GM12878 (cell line): ENCODE measurements around the gene TMSB4X. TPM values are rescaled to one million over a fixed set of nuclear protein-coding genes. Genes with fewer than 3 reads are reported as not detected.
A peak's percentile ranks its signal among the peaks of the same experiment; 100 is the strongest.

ENCODE experiments used
- ATAC-seq: fragments of 200-7000 bp; cut with Tn5 transposase; 3 replicates; pipeline ENCODE4 v1.9.1; 2020; ENCODE audit warnings: mild to moderate bottlenecking, moderate library complexity
- BruUV-seq: library from RNA; stranded (reverse); fragments of 400-500 nt; replicated peaks from 2 replicates; lab custom pipeline; 2021; lab: Mats Ljungman, UMichigan
- CTCF ChIA-PET: fragments of 300-600 bp; sonication (Branson Sonifier 250); formaldehyde crosslinking; extraction: SDS; loops from one replicate; lab custom pipeline; 2021; ENCODE audit warnings: inconsistent platforms; lab: Yijun Ruan, JAX
- POLR2A ChIA-PET: fragments of 350-600 bp; formaldehyde crosslinking; extraction: SDS; loops from one replicate; lab custom pipeline; 2021; ENCODE audit warnings: inconsistent platforms; lab: Charles Lee
- RAD21 ChIA-PET: fragments of 300-600 bp; sonication (Branson Sonifier 250); formaldehyde crosslinking; loops from one replicate; lab custom pipeline; 2023; ENCODE audit warnings: antibody characterized with exemption; ENCODE audit not compliant: unreplicated experiment; lab: Charles Lee
- SMC1A ChIA-PET: fragments of 300-600 bp; sonication (Branson Sonifier 250); formaldehyde crosslinking; loops from one replicate; lab custom pipeline; 2023; ENCODE audit not compliant: unreplicated experiment, uncharacterized antibody; lab: Charles Lee
- DNase-seq: peaks from one replicate; pipeline ENCODE4 v3.0.0-alpha.2; 2011; ENCODE audit warnings: low read depth, low spot score
- FAIRE-seq: peaks from 3 replicates; lab custom pipeline; 2011; peaks lifted over from hg19 to GRCh38; lab: Jason Lieb, UNC
- H2AFZ ChIP-seq: 2 replicates; pipeline ENCODE4 v1.6.0; 2011; ENCODE audit warnings: low read depth, low read length, control low read depth; ENCODE audit not compliant: control insufficient read depth
- H3K27ac ChIP-seq: 2 replicates; pipeline ENCODE4 v1.5.1; 2011; ENCODE audit warnings: control low read depth; ENCODE audit not compliant: control insufficient read depth, insufficient read depth
- H3K27me3 ChIP-seq, 2 experiments: replicated peaks in 1 of 2; 2 replicates each; pipeline versions ENCODE4 v1.6.0 to v1.6.1; 2011; ENCODE audit warnings: low read length in 1 of 2; ENCODE audit not compliant: control insufficient read depth in 2 of 2, insufficient read depth in 2 of 2
- H3K36me3 ChIP-seq, 2 experiments: 2 replicates each; pipeline ENCODE4 v1.5.1; 2011; ENCODE audit warnings: low read length in 1 of 2; ENCODE audit not compliant: control insufficient read depth in 2 of 2, insufficient read depth in 2 of 2
- H3K4me1 ChIP-seq: 2 replicates; pipeline ENCODE4 v1.6.1; 2011; ENCODE audit warnings: mild to moderate bottlenecking, low read length, moderate library complexity, mixed read lengths; ENCODE audit not compliant: control insufficient read depth, insufficient read depth
- H3K4me2 ChIP-seq: 2 replicates; pipeline ENCODE4 v1.6.0; 2011; ENCODE audit warnings: control low read depth; ENCODE audit not compliant: control insufficient read depth, insufficient read depth
- H3K4me3 ChIP-seq: fragments of 200-600 bp; sonication (generic); 2 replicates; pipeline ENCODE4 v1.5.1; 2016
- H3K79me2 ChIP-seq: 2 replicates; pipeline ENCODE4 v1.6.0; 2011; ENCODE audit warnings: low read length; ENCODE audit not compliant: control insufficient read depth, insufficient read depth
- H3K9ac ChIP-seq: 2 replicates; pipeline ENCODE4 v1.8.0; 2011; ENCODE audit warnings: low read length, control low read depth, mixed read lengths; ENCODE audit not compliant: control insufficient read depth, insufficient read depth
- H3K9me3 ChIP-seq: replicated peaks from 3 replicates; pipeline ENCODE4 v1.5.1; 2011; ENCODE audit warnings: mild to moderate bottlenecking, low read length; ENCODE audit not compliant: control insufficient read depth, insufficient read depth
- H4K20me1 ChIP-seq: 2 replicates; pipeline ENCODE4 v1.6.0; 2011; ENCODE audit not compliant: control insufficient read depth, insufficient read depth
- BHLHE40 ChIP-seq, 2 experiments: fragments of 450-650 bp in 1 of 2; IDR thresholded peaks; 2 replicates each; pipeline ENCODE4 v1.6.1; 2011 to 2017; ENCODE audit warnings: low read depth in 2 of 2, borderline replicate concordance in 1 of 2, improper control_type of control experiment in 1 of 2, low read length in 1 of 2, mild to moderate bottlenecking in 1 of 2
- CHD1 ChIP-seq: IDR thresholded peaks from 2 replicates; pipeline ENCODE4 v1.6.1; 2012; ENCODE audit warnings: low read depth, low read length, improper control_type of control experiment
- CHD2 ChIP-seq: IDR thresholded peaks from 2 replicates; pipeline ENCODE4 v1.6.1; 2011; ENCODE audit warnings: low read depth, low read length, improper control_type of control experiment, borderline replicate concordance
- GATAD2B ChIP-seq: fragments of 450-650 bp; conservative IDR thresholded peaks from 2 replicates; pipeline ENCODE4 v1.6.1; 2017; ENCODE audit warnings: low read depth, mild to moderate bottlenecking, moderate library complexity
- HDAC2 ChIP-seq: fragments of 200-600 bp; sonication (generic); IDR thresholded peaks from 2 replicates; pipeline ENCODE4 v1.6.1; 2017
- MTA3 ChIP-seq: IDR thresholded peaks from 2 replicates; pipeline ENCODE4 v1.6.1; 2012; ENCODE audit warnings: low read length, inconsistent platforms, borderline replicate concordance
- POLR2AphosphoS5 ChIP-seq: IDR thresholded peaks from 2 replicates; pipeline ENCODE4 v1.6.1; 2011; ENCODE audit warnings: mild to moderate bottlenecking, low read length, inconsistent platforms
- TARDBP ChIP-seq: IDR thresholded peaks from 2 replicates; pipeline ENCODE4 v1.6.1; 2016; ENCODE audit warnings: borderline replicate concordance
- WGBS: methylation state at CpG from one replicate; pipeline ENCODE4 v1.1.6; 2016; ENCODE audit warnings: low lambda C conversion rate; ENCODE audit not compliant: insufficient replicate concordance, insufficient coverage; ENCODE audit errors: missing lambda C conversion rate; 5-methylcytosine and 5-hydroxymethylcytosine counted together
- in situ Hi-C: fragments of 300-500 bp; cut with MboI; formaldehyde crosslinking; loops from 9 replicates; pipeline ENCODE4 v1.14.3; 2018; ENCODE audit warnings: mixed read lengths
- intact Hi-C: fragments of 100-400 bp; cut with micrococcal nuclease; formaldehyde crosslinking; loops from one replicate; pipeline ENCODE4 v1.14.2; 2022; ENCODE audit not compliant: unreplicated experiment
- polyA plus RNA-seq, 11 experiments: library from polyadenylated mRNA; depleted of rRNA in 4 of 11; unstranded in 6 of 11; stranded (reverse) in 5 of 11; fragments of >200 nt; fragmentation: Nextera tagmentation in 4 of 11; fragmentation: Illumina TruSeq in 1 of 11; extraction: Ambion mirVana in 4 of 11; extraction: Trizol in 1 of 11; gene quantifications; 1 replicate in 1 of 11; 2 replicates in 10 of 11; pipeline versions ENCODE4 v1.2.1 to v1.2.3, GENCODE V29; 2011 to 2016; ENCODE audit warnings: inconsistent platforms in 2 of 11, missing spikeins in 2 of 11, low read depth in 1 of 11
- total RNA-seq, 4 experiments: library from RNA; depleted of rRNA in 3 of 4; stranded (reverse); fragments of >200 nt in 3 of 4; fragmentation: Illumina TruSeq in 1 of 4; extraction: Trizol in 1 of 4; gene quantifications; 2 replicates each; pipeline versions ENCODE4 v1.2.1 to v1.2.3, GENCODE V29; 2013 to 2021
- TF ChIP-seq, protein P1 (sequence below): fragments of 450-650 bp; IDR thresholded peaks from 2 replicates; pipeline ENCODE4 v1.6.1; 2016; ENCODE audit warnings: mild to moderate bottlenecking
- TF ChIP-seq, protein P2 (sequence below): fragments of 450-650 bp; IDR thresholded peaks from 2 replicates; pipeline ENCODE4 v1.6.1; 2018; ENCODE audit warnings: borderline replicate concordance, mild to moderate bottlenecking; ENCODE audit not compliant: partially characterized antibody
- TF ChIP-seq, protein P3 (sequence below): IDR thresholded peaks from 2 replicates; pipeline ENCODE4 v1.6.1; 2011; ENCODE audit warnings: borderline replicate concordance, low read depth, mild to moderate bottlenecking, moderate library complexity, low read length; ENCODE audit not compliant: insufficient read depth, poor library complexity, severe bottlenecking
- TF ChIP-seq, protein P4 (sequence below): fragments of 450-650 bp; formaldehyde crosslinking; IDR thresholded peaks from 2 replicates; pipeline ENCODE4 v1.4.0; 2022; ENCODE audit warnings: mild to moderate bottlenecking, moderate library complexity

Gene TMSB4X
- total and polyA plus RNA-seq, 10 of the 15 experiments (the other 5 are each of a cell fraction or from before 2014, with no cell fraction given) = 13,924 to 37,234 (median 23,705) TPM

DNA sequence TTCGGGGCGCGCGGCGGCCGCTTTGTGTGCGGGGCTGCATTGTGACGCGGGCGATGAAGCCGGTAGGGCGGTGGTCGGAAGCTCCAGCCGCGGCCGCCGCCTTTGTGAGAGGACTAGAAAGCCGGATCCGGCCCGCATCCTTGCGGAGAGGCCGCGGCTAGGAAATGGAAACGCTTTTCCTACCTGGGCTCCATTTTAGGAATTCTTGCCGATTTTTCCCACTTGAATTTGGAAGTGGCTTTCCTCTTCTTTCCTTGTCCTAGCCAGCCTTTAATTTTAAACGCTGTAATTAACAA is 708 bp downstream of the TMSB4X start:
- ChIA-PET RAD21 (interaction anchor here (0.7 to 23.0 kb wide), 6 partner anchors 19 to 507 kb away, joined by 3 to 562 read pairs (median 119); no protein-coding TSS in a partner anchor), POLR2A (interaction anchor here (0.7 to 12.7 kb wide), 9 partner anchors 11 to 115 kb away, joined by 3 to 138 read pairs (median 5); no protein-coding TSS in a partner anchor), SMC1A (interaction anchor here (1.0 to 24.6 kb wide), 6 partner anchors 9 to 117 kb away, joined by 3 to 595 read pairs (median 178); no protein-coding TSS in a partner anchor), CTCF (interaction anchor here (1.3 to 1.6 kb wide), 3 partner anchors 17 to 111 kb away, joined by 4 to 5 read pairs (median 4); no protein-coding TSS in a partner anchor)
- BruUV-seq = no TSS peak
- peak overlapping the region; percentile 90 for H3K27ac ChIP-seq
- 0% methylated on average over 26 of the region's 26 CpGs for WGBS
- no peak overlapping the region for H2AFZ ChIP-seq
- no peak for ATAC-seq
- H3K27me3 ChIP-seq = no peaks in the 10 kb centered on the region
- intact Hi-C loops (no loop called here), in situ Hi-C loops (no loop called here)
- FAIRE-seq = no peak
- no peaks in the 10 kb centered on the region for H4K20me1 ChIP-seq
- no peaks in the 10 kb centered on the region for H3K36me3 ChIP-seq
- peaks cover 63% of the 10 kb centered on the region for H3K79me2 ChIP-seq
- peak overlapping the region; percentile 81 for H3K4me3 ChIP-seq
- no peak for DNase-seq
- H3K4me2 ChIP-seq = peak overlapping the region; percentile 84
- peak overlapping the region; percentile 93 for H3K9ac ChIP-seq
- no peaks in the 10 kb centered on the region; the same call in 2 of the 3 replicates for H3K9me3 ChIP-seq
- peaks cover 6% of the 10 kb centered on the region; the same call in 1 of the 2 replicates for H3K4me1 ChIP-seq
- TF ChIP-seq CHD1 = peak; percentile 79; the same call in 1 of the 2 replicates
- TF ChIP-seq, protein P1, sequence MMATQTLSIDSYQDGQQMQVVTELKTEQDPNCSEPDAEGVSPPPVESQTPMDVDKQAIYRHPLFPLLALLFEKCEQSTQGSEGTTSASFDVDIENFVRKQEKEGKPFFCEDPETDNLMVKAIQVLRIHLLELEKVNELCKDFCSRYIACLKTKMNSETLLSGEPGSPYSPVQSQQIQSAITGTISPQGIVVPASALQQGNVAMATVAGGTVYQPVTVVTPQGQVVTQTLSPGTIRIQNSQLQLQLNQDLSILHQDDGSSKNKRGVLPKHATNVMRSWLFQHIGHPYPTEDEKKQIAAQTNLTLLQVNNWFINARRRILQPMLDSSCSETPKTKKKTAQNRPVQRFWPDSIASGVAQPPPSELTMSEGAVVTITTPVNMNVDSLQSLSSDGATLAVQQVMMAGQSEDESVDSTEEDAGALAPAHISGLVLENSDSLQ = no peak
- TF ChIP-seq GATAD2B = peak; percentile 25; the same call in 1 of the 2 replicates
- TF ChIP-seq, protein P2, sequence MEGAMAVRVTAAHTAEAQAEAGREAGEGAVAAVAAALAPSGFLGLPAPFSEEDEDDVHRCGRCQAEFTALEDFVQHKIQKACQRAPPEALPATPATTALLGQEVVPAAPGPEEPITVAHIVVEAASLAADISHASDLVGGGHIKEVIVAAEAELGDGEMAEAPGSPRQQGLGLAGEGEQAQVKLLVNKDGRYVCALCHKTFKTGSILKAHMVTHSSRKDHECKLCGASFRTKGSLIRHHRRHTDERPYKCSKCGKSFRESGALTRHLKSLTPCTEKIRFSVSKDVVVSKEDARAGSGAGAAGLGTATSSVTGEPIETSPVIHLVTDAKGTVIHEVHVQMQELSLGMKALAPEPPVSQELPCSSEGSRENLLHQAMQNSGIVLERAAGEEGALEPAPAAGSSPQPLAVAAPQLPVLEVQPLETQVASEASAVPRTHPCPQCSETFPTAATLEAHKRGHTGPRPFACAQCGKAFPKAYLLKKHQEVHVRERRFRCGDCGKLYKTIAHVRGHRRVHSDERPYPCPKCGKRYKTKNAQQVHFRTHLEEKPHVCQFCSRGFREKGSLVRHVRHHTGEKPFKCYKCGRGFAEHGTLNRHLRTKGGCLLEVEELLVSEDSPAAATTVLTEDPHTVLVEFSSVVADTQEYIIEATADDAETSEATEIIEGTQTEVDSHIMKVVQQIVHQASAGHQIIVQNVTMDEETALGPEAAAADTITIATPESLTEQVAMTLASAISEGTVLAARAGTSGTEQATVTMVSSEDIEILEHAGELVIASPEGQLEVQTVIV = no peak
- no peak for TF ChIP-seq HDAC2
- TF ChIP-seq TARDBP = no peak
- TF ChIP-seq CHD2 = no peak
- no peak for TF ChIP-seq BHLHE40 (IDR thresholded peaks at IDR 0.05; ENCODE audit: borderline replicate concordance in 1 of 2, low read depth in 2 of 2, low read length in 1 of 2)
- no peak for TF ChIP-seq MTA3
- peak; percentile 80 for TF ChIP-seq POLR2AphosphoS5
- TF ChIP-seq, protein P3, sequence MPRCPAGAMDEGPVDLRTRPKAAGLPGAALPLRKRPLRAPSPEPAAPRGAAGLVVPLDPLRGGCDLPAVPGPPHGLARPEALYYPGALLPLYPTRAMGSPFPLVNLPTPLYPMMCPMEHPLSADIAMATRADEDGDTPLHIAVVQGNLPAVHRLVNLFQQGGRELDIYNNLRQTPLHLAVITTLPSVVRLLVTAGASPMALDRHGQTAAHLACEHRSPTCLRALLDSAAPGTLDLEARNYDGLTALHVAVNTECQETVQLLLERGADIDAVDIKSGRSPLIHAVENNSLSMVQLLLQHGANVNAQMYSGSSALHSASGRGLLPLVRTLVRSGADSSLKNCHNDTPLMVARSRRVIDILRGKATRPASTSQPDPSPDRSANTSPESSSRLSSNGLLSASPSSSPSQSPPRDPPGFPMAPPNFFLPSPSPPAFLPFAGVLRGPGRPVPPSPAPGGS = peak; percentile 7
- TF ChIP-seq, protein P4, sequence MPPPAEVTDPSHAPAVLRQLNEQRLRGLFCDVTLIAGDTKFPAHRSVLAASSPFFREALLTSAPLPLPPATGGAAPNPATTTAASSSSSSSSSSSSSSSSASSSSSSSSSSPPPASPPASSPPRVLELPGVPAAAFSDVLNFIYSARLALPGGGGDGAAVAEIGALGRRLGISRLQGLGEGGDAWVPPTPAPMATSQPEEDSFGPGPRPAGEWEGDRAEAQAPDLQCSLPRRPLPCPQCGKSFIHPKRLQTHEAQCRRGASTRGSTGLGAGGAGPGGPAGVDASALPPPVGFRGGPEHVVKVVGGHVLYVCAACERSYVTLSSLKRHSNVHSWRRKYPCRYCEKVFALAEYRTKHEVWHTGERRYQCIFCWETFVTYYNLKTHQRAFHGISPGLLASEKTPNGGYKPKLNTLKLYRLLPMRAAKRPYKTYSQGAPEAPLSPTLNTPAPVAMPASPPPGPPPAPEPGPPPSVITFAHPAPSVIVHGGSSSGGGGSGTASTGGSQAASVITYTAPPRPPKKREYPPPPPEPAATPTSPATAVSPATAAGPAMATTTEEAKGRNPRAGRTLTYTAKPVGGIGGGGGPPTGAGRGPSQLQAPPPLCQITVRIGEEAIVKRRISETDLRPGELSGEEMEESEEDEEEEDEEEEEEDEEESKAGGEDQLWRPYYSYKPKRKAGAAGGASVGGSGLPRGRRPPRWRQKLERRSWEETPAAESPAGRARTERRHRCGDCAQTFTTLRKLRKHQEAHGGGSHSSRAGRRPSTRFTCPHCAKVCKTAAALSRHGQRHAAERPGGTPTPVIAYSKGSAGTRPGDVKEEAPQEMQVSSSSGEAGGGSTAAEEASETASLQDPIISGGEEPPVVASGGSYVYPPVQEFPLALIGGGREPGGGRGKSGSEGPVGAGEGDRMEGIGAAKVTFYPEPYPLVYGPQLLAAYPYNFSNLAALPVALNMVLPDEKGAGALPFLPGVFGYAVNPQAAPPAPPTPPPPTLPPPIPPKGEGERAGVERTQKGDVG (CRISPR knock-in tag) = peak; percentile 48; the same call in 1 of the 2 replicates
